Measurements from ENCODE around the gene SFXN2. TPM values are rescaled to one million over a fixed set of nuclear protein-coding genes. Genes with fewer than 3 reads are reported as not detected.
A peak's percentile ranks its signal among the peaks of the same experiment; 100 is the strongest.

SFXN2 gene
- total RNA-seq, 4 donors from 2014 or later: 7.2 to 26.4 (median 11.3) TPM

DNA sequence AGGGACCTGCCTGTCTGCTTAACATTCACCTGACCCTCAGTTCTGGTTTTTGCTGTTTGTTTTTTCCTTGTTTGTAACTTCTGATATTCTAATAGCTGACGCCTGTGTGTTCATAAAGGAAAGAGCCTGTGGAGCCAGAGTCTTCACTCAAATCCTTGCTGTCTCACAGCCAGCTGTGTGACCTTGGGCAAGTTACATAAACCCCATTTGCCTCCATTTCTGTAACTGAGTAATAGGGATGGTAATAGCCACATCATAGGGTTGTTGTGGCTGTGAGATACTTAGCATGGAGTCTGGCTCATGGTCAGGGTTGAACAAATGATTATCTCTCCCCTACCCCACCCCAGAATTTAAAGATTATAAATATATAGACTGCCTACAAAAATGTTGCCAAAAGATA lies 56.4 kb downstream of the SFXN2 start:
- Histone ChIP-seq H3K27me3 (no peaks in the 10 kb centered on the region), H3K4me1 (peaks cover 0 to 90% (median 45%) of the 10 kb centered on the region in 4 donors), H3K36me3 (no peaks in the 10 kb centered on the region), H3K9me3 (no peaks in the 10 kb centered on the region), H3K27ac (peak overlapping the region in 2 of 4 donors; percentile 44 to 70), H3K4me3 (no peak overlapping the region)
- WGBS, 2 donors: 47 to 58% methylated on average over 1 of the region's 1 CpG
- TF ChIP-seq EP300 (IDR thresholded peaks at IDR 0.05): no peak
- no peak for TF ChIP-seq POLR2A (IDR thresholded peaks at IDR 0.05)
- TF ChIP-seq CTCF (IDR thresholded peaks at IDR 0.05): no peak
- DNase-seq (ENCODE audit: low spot score in 2 of 2): no peak

GRCh38 chr10:102773320-102773719 lies 58.9 kb downstream of the SFXN2 start:
- H3K4me3 ChIP-seq: no peak overlapping the region
- H3K4me1 ChIP-seq: peaks cover 0 to 95% (median 57%) of the 10 kb centered on the region in 4 donors
- no peak for TF ChIP-seq CTCF (IDR thresholded peaks at IDR 0.05)
- H3K9me3 ChIP-seq: no peaks in the 10 kb centered on the region
- no peaks in the 10 kb centered on the region for H3K36me3 ChIP-seq
- DNase-seq (ENCODE audit: low spot score in 2 of 2): no peak
- H3K27me3 ChIP-seq: no peaks in the 10 kb centered on the region
- WGBS, 2 donors: 21 to 35% methylated on average over 1 of the region's 1 CpG
- peak overlapping the region in 3 of 4 donors; percentile 85 to 97 (median 91) for H3K27ac ChIP-seq

- peaks cover 0 to 99% (median 62%) of the 10 kb centered on the region in 4 donors for H3K4me1 ChIP-seq
- DNase-seq (ENCODE audit: low spot score in 2 of 2): peak in 1 of 2 donors; percentile 52
These were observed 59.5 kb downstream of the SFXN2 start for GRCh38 chr10:102773986-102774385.

GRCh38 chr10:102775201-102775934 lies 60.9 kb downstream of the SFXN2 start:
- Histone ChIP-seq H3K36me3 (no peaks in the 10 kb centered on the region), H3K4me3 (peak overlapping the region; percentile 18 to 51 (median 26)), H3K27ac (peak overlapping the region; percentile 82 to 97 (median 88)), H3K27me3 (no peaks in the 10 kb centered on the region), H3K4me1 (peaks cover 0 to 99% (median 65%) of the 10 kb centered on the region in 4 donors), H3K9me3 (no peaks in the 10 kb centered on the region)
- peak in 1 of 2 donors; percentile 89 for TF ChIP-seq EP300 (IDR thresholded peaks at IDR 0.05)
- TF ChIP-seq CTCF (IDR thresholded peaks at IDR 0.05): no peak
- WGBS, 2 donors: 41 to 44% methylated on average over 16 of the region's 16 CpGs
- DNase-seq (ENCODE audit: low spot score in 2 of 2): peak; percentile 68 to 83

More at GRCh38 chr10:102773986-102774385, 59.5 kb downstream of the SFXN2 start:
- no peak for TF ChIP-seq EP300 (IDR thresholded peaks at IDR 0.05)
- TF ChIP-seq POLR2A (IDR thresholded peaks at IDR 0.05): no peak
- TF ChIP-seq CTCF (IDR thresholded peaks at IDR 0.05): no peak
- Histone ChIP-seq H3K9me3 (no peaks in the 10 kb centered on the region), H3K27me3 (no peaks in the 10 kb centered on the region), H3K36me3 (no peaks in the 10 kb centered on the region), H3K4me3 (no peak overlapping the region), H3K27ac (peak overlapping the region; percentile 82 to 97 (median 88))
- 40 to 48% methylated on average over 5 of the region's 5 CpGs for WGBS, 2 donors

DNA sequence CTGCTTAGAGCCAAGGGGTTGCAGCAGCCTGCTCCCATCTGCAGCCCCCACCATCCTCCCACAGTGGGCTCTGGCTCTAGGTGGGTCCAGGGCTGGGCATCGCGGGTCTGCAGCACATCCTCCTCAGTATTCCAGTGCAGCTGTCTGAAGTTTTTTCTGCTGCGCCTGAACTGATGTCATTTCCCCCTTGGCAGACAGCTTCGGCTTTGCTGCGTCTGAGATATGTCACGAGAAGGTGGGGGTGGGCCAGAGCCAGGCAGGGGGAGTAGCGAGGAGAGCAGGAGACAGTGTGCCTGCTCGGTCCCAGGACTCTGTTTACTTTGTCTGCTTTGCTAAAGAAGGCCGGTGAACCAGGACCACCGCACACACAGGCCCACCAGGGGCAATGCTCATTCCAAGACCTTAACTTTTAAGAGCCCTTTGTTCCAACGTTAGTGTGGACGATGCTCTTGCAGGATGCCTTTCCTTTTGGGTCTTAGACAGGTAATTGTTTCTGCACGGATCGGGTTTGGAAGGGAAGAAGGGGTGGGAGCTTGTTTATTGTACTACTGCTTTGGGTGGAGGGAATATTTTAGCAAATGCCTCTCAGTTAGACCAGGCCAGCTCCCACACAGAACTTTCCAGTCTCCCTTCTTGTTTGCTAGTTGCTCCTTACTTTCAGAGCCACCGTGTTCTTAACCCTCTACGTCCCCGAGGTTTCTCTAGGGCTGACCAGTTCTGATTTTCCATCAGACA lies 61.7 kb downstream of the SFXN2 start:
- peak; percentile 68 to 86 for DNase-seq (ENCODE audit: low spot score in 2 of 2)
- WGBS, 2 donors: 0 to 4% methylated on average over 17 of the region's 17 CpGs

More for the DNA sequence above, 61.7 kb downstream of the SFXN2 start:
- H3K9me3 ChIP-seq: no peaks in the 10 kb centered on the region
- TF ChIP-seq POLR2A (IDR thresholded peaks at IDR 0.05): peak; percentile 43 to 80
- TF ChIP-seq EP300 (IDR thresholded peaks at IDR 0.05): peak; percentile 28 to 90
- no peak for TF ChIP-seq CTCF (IDR thresholded peaks at IDR 0.05)
- peak overlapping the region; percentile 82 to 97 (median 88) for H3K27ac ChIP-seq
- no peaks in the 10 kb centered on the region for H3K27me3 ChIP-seq
- no peaks in the 10 kb centered on the region for H3K36me3 ChIP-seq
- peaks cover 0 to 99% (median 70%) of the 10 kb centered on the region in 4 donors for H3K4me1 ChIP-seq
- H3K4me3 ChIP-seq: peak overlapping the region; percentile 18 to 51 (median 26)

Data from tibial nerve (tissue), 4 donors.